K562 (cell line): ENCODE data around the gene CPT1C. TPM values are rescaled to one million over a fixed set of nuclear protein-coding genes. Genes with fewer than 3 reads are reported as not detected.

Experiments
- DACH1 ChIP-seq: fragments of 450-650 bp; IDR thresholded peaks from 2 replicates; pipeline ENCODE4 v1.6.1; 2018; ENCODE audit not compliant: partially characterized antibody
- PHF20 ChIP-seq: fragments of 450-650 bp; IDR thresholded peaks from 2 replicates; pipeline ENCODE4 v1.6.1; 2018; ENCODE audit not compliant: partially characterized antibody
- TEAD4 ChIP-seq, 2 experiments: sonication (generic) in 1 of 2; formaldehyde crosslinking in 1 of 2; IDR thresholded peaks; 2 replicates each; pipeline versions ENCODE4 v1.6.1 to v1.8.0; 2012 to 2022; ENCODE audit warnings: borderline replicate concordance in 1 of 2, inconsistent platforms in 1 of 2, low read length in 1 of 2, mild to moderate bottlenecking in 1 of 2, missing genetic modification reagents in 1 of 2
- TRIM28 ChIP-seq: fragments of 450-650 bp; IDR thresholded peaks from 2 replicates; pipeline ENCODE4 v1.6.1; 2017
- ZBTB7A ChIP-seq: IDR thresholded peaks from 2 replicates; pipeline ENCODE4 v1.6.1; 2011; ENCODE audit warnings: low read depth, mild to moderate bottlenecking, low read length, moderate library complexity, borderline replicate concordance; ENCODE audit not compliant: control insufficient read depth
- ZNF589 ChIP-seq: fragments of 200-800 bp; sonication (Bioruptor generic); IDR thresholded peaks from 2 replicates; pipeline ENCODE4 v1.6.1; 2016; ENCODE audit warnings: low read depth, missing genetic modification characterization, missing compliant biosample characterization
- polyA plus RNA-seq, 8 experiments: library from polyadenylated mRNA; depleted of rRNA in 4 of 8; stranded (reverse) in 5 of 8; unstranded in 3 of 8; fragments of >200 nt; fragmentation: Nextera tagmentation in 2 of 8; fragmentation: Illumina TruSeq in 1 of 8; extraction: Ambion mirVana in 2 of 8; extraction: Trizol in 1 of 8; gene quantifications; 2 replicates each; pipeline versions ENCODE4 v1.2.1 to v1.2.3, GENCODE V29; 2011 to 2014; ENCODE audit warnings: inconsistent platforms in 1 of 8, missing spikeins in 1 of 8
- total RNA-seq, 7 experiments: library from RNA; depleted of rRNA in 6 of 7; stranded (reverse); fragments of >200 nt in 6 of 7; fragmentation: Illumina TruSeq in 2 of 7; extraction: Trizol in 2 of 7; gene quantifications; 2 replicates each; pipeline versions ENCODE4 v1.2.1 to v1.2.3, GENCODE V29; 2011 to 2021; ENCODE audit warnings: low replicate concordance in 1 of 7
- TF ChIP-seq, protein P1 (sequence below): sonication (generic); formaldehyde crosslinking; IDR thresholded peaks from 2 replicates; pipeline ENCODE4 v1.8.0; 2023; ENCODE audit warnings: missing genetic modification reagents, mild to moderate bottlenecking, borderline replicate concordance
- TF ChIP-seq, protein P2 (sequence below): fragments of 450-650 bp; IDR thresholded peaks from 2 replicates; pipeline ENCODE4 v1.6.1; 2018; ENCODE audit warnings: mild to moderate bottlenecking, low read depth; ENCODE audit not compliant: partially characterized antibody
- TF ChIP-seq, protein P3 (sequence below): sonication (generic); formaldehyde crosslinking; IDR thresholded peaks from 2 replicates; pipeline ENCODE4 v1.8.1; 2023; ENCODE audit warnings: mild to moderate bottlenecking, missing genetic modification reagents
- TF ChIP-seq, protein P4 (sequence below): sonication (generic); formaldehyde crosslinking; IDR thresholded peaks from 2 replicates; pipeline ENCODE4 v1.9.0; 2022; ENCODE audit warnings: mild to moderate bottlenecking, missing genetic modification reagents

The CPT1C gene
- total and polyA plus RNA-seq, 9 of the 15 experiments (the other 6 are each of a cell fraction or from before 2014, with no cell fraction given): 1.9 to 12.3 (median 3.0) TPM

DNA sequence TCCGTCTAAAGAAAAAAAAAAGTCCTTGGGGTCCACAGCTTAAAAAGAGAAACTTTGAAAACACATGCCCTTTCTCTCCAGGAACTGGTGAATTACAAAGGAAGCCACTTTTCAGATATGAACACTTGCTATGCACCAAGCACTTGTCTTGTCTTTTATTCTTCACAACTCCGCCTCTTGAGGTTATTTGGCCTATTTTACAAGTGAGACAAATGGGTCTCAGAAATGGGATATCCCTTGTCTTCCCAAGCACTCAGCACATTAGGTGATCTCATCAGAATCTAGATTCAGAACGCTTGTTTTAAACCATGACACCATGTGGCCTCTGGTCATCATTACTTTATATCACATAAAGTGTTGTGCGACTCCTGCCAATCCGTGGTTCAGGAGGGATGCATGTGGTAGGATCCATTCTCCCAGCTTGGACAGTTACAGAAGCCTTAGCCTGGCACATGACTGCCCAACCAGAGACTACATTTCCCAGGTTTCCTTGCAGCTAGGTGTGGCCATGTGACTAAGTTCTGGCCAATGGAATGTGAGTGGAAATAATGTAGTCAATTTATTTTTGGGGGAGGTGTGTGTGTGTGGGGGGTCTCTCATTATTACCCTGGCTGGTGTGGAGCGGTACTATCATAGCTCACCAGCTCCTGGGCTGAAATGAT, 58.3 kb downstream of the CPT1C start (continued):
- TF ChIP-seq, protein P1, sequence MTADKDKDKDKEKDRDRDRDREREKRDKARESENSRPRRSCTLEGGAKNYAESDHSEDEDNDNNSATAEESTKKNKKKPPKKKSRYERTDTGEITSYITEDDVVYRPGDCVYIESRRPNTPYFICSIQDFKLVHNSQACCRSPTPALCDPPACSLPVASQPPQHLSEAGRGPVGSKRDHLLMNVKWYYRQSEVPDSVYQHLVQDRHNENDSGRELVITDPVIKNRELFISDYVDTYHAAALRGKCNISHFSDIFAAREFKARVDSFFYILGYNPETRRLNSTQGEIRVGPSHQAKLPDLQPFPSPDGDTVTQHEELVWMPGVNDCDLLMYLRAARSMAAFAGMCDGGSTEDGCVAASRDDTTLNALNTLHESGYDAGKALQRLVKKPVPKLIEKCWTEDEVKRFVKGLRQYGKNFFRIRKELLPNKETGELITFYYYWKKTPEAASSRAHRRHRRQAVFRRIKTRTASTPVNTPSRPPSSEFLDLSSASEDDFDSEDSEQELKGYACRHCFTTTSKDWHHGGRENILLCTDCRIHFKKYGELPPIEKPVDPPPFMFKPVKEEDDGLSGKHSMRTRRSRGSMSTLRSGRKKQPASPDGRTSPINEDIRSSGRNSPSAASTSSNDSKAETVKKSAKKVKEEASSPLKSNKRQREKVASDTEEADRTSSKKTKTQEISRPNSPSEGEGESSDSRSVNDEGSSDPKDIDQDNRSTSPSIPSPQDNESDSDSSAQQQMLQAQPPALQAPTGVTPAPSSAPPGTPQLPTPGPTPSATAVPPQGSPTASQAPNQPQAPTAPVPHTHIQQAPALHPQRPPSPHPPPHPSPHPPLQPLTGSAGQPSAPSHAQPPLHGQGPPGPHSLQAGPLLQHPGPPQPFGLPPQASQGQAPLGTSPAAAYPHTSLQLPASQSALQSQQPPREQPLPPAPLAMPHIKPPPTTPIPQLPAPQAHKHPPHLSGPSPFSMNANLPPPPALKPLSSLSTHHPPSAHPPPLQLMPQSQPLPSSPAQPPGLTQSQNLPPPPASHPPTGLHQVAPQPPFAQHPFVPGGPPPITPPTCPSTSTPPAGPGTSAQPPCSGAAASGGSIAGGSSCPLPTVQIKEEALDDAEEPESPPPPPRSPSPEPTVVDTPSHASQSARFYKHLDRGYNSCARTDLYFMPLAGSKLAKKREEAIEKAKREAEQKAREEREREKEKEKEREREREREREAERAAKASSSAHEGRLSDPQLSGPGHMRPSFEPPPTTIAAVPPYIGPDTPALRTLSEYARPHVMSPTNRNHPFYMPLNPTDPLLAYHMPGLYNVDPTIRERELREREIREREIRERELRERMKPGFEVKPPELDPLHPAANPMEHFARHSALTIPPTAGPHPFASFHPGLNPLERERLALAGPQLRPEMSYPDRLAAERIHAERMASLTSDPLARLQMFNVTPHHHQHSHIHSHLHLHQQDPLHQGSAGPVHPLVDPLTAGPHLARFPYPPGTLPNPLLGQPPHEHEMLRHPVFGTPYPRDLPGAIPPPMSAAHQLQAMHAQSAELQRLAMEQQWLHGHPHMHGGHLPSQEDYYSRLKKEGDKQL (CRISPR knock-in tag): no peak
- TF ChIP-seq, protein P2, sequence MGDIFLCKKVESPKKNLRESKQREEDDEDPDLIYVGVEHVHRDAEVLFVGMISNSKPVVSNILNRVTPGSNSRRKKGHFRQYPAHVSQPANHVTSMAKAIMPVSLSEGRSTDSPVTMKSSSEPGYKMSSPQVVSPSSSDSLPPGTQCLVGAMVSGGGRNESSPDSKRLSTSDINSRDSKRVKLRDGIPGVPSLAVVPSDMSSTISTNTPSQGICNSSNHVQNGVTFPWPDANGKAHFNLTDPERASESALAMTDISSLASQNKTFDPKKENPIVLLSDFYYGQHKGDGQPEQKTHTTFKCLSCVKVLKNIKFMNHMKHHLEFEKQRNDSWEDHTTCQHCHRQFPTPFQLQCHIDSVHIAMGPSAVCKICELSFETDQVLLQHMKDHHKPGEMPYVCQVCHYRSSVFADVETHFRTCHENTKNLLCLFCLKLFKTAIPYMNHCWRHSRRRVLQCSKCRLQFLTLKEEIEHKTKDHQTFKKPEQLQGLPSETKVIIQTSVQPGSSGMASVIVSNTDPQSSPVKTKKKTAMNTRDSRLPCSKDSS: no peak
- TF ChIP-seq TRIM28 (no peak), TEAD4 (IDR thresholded peaks at IDR 0.05; ENCODE audit: low read length) (no peak), TEAD4 (CRISPR knock-in tag; IDR thresholded peaks at IDR 0.05; ENCODE audit: borderline replicate concordance) (no peak), ZBTB7A (no peak), ZNF589 (CRISPR knock-in tag) (no peak), DACH1 (no peak), PHF20 (no peak)
- TF ChIP-seq, protein P3, sequence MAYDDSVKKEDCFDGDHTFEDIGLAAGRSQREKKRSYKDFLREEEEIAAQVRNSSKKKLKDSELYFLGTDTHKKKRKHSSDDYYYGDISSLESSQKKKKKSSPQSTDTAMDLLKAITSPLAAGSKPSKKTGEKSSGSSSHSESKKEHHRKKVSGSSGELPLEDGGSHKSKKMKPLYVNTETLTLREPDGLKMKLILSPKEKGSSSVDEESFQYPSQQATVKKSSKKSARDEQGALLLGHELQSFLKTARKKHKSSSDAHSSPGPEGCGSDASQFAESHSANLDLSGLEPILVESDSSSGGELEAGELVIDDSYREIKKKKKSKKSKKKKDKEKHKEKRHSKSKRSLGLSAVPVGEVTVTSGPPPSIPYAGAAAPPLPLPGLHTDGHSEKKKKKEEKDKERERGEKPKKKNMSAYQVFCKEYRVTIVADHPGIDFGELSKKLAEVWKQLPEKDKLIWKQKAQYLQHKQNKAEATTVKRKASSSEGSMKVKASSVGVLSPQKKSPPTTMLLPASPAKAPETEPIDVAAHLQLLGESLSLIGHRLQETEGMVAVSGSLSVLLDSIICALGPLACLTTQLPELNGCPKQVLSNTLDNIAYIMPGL (CRISPR knock-in tag): no peak
- TF ChIP-seq, protein P4, sequence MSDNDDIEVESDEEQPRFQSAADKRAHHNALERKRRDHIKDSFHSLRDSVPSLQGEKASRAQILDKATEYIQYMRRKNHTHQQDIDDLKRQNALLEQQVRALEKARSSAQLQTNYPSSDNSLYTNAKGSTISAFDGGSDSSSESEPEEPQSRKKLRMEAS: no peak
